Measurements from ENCODE around the gene GH1.

Gene GH1

GRCh38 chr17:63943745-63944144, 25.1 kb upstream of the GH1 start:
- DNase-seq (ENCODE audit: low spot score) = no peak
- no peak for TF ChIP-seq CTCF (IDR thresholded peaks at IDR 0.05; ENCODE audit: extremely low read depth, missing control alignments)

GRCh38 chr17:63942309-63942985, 23.8 kb upstream of the GH1 start:
- DNase-seq (ENCODE audit: low spot score) = no peak
- no peak for TF ChIP-seq CTCF (IDR thresholded peaks at IDR 0.05; ENCODE audit: extremely low read depth, missing control alignments)

- TF ChIP-seq CTCF (IDR thresholded peaks at IDR 0.05; ENCODE audit: extremely low read depth, missing control alignments) = no peak
- DNase-seq (ENCODE audit: low spot score) = no peak
These were observed 23.1 kb upstream of the GH1 start for GRCh38 chr17:63941751-63942150.

GRCh38 chr17:63941162-63941561, 22.5 kb upstream of the GH1 start:
- DNase-seq (ENCODE audit: low spot score) = no peak
- TF ChIP-seq CTCF (IDR thresholded peaks at IDR 0.05; ENCODE audit: extremely low read depth, missing control alignments) = no peak

- no peak for DNase-seq (ENCODE audit: low spot score)
- TF ChIP-seq CTCF (IDR thresholded peaks at IDR 0.05; ENCODE audit: extremely low read depth, missing control alignments) = no peak
These were observed 21.9 kb upstream of the GH1 start for GRCh38 chr17:63940584-63940983.

GRCh38 chr17:63939884-63940283, 21.2 kb upstream of the GH1 start:
- DNase-seq (ENCODE audit: low spot score) = no peak
- TF ChIP-seq CTCF (IDR thresholded peaks at IDR 0.05; ENCODE audit: extremely low read depth, missing control alignments) = no peak

- no peak for DNase-seq (ENCODE audit: low spot score)
- TF ChIP-seq CTCF (IDR thresholded peaks at IDR 0.05; ENCODE audit: extremely low read depth, missing control alignments) = no peak
These were observed 20.8 kb upstream of the GH1 start for GRCh38 chr17:63939401-63939800.
